Fibroblast of skin of left biceps (primary cell): ENCODE data around the gene SOX10.
"Not testable (repeated sequence)": the region's sequence is repeated elsewhere in the genome, so short reads cannot be mapped to it uniquely, and the experiment has no call there.

Experiments
- DNase-seq, 2 experiments: peaks; one replicate each; pipeline ENCODE4 v3.0.0-alpha.2; 2013; ENCODE audit warnings: low read depth in 2 of 2

SOX10 gene

DNA sequence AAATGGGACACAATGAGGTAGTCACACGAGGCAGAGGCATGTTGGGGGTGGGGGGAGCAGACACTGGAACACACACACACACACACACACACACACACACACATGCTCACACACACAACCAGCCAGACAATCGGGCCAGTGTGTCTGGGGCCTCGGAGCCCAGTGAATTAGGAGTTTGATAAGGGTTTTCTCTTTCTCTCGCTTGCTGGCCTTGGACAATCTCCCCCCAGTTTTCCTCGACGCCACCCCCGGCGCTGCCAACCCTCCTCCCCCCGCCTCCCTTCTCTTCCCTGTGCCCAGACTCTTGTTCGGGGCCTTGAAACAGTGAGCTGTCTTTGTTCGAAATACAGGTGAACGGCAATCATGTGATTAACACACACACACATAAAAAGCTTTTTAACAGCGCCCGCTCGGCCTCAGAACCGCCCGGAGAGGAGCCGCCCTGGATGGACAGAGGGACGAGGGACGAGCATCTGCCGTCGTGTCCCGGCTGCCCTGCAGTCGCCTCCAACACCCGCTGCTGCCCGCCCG, 1.5 kb upstream of the SOX10 start:
- DNase-seq = no peak

DNA sequence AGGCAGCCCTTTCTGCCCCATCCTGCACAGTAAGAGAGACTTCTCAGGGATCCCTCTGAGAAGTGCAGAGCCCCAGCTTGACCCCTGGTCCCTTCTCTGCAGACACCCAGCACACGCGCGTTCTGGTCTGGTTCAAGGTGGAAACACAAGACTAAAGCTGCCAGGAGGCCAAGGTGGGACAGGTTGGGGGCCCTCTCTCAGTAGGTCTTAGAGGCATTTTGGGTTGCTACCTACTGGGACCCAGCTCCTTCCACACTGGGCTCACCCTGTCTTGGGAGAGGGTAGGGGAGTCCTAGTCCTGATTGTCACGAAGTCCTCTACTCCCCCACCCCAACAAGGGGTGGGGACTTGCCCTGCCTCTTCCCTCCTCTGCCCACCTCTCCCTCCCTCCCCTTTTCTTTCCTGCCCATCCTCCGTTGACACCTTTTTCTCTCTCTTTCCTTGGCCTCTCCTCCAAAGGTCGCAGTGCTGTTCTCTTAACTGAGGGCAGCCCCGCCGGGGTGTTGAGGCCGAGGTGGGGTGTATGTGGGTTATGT, 763 bp upstream of the SOX10 start:
- no peak for DNase-seq

DNA sequence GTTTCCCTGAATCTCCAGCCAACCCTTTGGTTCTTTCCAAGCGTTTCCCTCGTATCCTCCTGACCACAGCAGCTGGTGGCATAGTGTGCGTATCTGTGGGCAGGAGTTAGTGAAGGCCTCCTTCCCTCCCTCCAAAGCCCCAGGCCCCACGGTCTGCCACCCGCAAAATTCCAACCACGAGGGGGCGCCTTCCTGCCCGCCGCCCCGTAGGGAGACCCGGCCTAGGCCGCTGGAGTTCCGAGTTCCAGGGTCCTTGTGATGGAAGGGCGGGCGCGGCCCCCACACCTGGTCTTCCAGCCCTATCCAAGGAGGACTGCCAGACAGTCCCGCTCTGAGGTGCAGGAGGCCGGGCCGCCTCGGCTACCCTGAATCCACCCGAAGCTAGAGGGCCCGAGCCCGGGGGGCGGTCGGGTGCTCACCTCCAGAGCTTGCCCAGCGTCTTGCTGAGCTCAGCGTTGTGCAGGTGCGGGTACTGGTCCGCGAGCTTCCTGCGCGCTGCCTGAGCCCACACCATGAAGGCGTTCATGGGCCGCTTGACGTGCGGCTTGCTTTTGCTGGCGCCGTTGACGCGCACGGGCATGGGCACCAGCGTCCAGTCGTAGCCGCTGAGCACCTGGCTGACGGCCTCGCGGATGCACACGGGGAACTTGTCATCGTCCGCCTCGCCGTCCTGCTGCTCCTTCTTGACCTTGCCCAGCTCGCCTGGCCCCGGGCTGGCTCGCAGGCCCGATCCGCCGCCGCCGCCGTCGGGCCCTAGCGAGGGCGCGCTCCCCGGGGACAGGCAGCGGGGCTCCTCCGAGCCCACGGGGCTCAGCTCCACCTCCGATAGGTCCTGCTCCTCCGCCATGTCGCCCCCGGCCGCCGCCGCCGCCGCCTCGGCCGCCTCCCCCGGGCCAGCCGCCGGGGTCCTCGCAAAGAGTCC, 1.2 kb downstream of the SOX10 start:
- DNase-seq = no peak

DNA sequence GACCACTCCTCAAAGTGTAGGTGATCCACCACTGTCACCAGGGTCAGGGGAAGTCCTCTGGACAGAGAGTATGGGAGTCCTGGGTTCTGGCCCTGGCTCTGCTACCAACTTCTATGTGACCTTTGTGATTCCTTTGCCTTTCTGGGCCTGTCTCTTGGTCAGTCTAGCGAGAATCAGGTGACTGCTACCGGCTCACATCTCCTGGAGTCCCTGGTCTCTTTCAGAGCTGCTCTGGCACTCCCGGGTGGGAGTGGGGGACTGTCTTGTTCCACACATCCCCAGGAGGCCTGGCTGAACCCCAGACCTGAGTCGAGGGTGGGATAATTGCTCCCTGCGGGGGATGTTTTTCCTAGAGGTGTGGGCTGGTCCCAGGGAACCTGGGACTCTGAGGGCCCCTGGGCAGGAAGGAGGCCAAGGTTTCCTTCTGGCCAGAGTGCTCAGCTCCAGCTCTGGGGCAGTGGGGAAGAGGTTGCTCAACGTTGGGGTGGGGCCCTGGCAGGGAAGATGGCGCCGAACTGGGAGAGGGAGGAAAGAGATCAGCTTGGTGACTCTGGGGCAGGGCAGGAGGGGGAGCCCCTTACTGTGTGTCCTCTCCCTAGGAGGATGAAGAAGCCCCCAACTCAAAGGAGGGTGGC, 2.1 kb downstream of the SOX10 start:
- no peak for DNase-seq

DNA sequence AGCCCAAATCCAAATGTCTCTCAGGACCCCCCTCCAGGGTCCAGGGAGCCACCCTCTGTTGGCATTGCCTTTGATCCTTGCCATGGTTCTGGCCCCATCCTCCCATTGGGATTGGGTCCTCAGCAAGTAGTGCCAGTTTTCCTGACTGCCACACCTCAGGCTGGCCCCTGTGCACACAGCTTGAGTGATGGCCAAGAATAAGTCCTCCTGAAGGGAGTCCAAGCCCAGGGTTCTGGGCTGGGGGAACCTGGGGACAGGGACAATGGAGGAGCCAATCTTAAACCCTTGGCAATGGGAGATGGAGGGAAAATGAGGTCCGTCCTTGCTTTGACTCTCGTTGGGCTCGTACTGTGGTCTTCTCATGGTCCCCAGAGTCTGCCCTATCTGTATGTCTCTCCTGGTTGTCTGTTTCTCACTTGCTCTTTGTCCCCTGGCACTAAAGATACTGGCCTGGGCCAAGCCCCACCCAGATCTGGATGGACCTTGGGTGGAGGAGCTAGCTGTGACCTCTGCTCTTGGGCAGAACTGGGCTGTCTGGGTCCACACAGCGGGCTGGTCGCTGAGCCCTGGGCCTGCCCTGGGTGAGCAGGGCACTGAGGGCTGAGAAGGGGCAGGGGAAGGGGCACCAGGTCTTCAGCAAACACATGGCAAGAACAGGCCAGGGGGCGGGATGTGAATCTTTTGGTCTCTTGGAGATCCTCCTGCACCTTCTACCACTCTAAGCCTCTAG, 2.9 kb downstream of the SOX10 start:
- DNase-seq = no peak

DNA sequence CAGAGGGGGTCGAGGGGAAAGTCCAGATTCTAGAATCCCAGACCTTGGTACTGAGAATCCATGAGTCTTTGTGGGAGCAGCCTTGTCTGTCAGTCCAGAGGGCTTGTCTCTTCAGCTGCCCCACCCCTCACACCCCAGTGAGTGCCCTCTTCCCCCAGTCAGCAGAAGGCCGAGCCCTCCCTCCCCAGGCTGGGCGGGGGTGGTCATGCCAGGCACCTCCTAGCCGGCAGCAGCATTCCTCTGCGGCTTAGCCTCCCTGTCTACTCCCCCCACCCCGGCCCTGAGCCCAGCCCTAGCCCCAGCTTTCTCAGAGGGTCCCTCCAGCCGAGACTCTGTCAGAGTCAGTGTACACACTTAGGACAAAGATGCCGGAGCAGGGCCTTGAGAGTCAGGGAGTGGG, 4.6 kb downstream of the SOX10 start:
- no peak for DNase-seq

DNA sequence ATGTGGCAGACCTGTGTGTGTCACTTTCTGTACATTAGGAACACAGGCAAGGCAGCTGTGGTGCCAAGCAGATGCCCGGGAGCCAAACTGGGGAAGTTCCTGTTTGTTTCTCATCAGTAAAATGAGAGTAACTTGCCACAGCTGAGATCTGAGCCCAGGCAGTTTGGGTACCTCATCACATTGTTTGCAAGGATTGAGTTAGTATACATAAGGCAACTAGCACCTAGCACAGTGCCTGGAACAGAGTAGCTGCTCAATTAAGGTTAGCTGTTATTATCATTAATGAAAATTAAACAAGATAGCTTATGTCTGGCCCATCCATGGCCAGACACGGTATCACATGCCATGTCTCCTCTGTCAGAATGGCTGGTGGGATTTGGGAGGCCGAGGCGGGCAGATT, 7.8 kb downstream of the SOX10 start:
- no peak for DNase-seq

DNA sequence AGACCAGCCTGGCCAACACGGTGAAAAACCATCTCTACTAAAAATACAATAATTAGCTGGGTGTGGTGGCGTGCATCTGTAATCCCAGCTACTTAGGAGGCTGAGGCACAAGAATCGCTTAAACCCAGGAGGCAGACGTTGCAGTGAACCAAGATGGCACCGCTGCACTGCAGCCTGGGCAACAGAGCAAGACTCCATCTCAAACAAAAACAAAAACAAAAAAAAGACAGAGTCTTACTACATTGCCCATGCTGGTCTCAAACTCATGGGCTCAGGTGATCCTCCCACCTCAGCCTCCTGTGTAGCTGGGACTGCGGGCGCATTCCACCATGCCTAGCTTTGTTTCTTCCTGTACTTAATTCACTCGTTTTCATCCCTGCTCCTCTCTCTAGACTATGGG, 8.3 kb downstream of the SOX10 start:
- DNase-seq = not testable (repeated sequence)

DNA sequence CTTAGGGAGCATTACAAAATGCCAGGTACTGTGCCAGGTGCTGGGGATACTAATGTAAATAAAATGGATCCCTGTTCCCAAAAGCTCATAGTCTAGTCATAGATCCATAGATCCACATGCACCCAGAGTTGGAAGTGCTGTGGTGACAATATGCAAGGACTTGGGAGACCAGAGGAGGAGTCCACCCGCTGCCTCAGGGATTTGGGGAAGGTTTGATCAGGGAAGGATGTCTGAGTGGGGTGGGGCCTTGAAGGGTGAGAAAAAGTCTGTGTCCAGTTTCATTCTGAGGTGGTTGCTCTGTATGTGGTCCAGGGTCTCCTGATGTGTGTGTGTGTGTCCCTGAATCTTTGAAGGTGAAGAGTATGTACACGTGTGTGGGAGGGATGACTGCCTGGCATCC, 9.2 kb downstream of the SOX10 start:
- DNase-seq = no peak

DNA sequence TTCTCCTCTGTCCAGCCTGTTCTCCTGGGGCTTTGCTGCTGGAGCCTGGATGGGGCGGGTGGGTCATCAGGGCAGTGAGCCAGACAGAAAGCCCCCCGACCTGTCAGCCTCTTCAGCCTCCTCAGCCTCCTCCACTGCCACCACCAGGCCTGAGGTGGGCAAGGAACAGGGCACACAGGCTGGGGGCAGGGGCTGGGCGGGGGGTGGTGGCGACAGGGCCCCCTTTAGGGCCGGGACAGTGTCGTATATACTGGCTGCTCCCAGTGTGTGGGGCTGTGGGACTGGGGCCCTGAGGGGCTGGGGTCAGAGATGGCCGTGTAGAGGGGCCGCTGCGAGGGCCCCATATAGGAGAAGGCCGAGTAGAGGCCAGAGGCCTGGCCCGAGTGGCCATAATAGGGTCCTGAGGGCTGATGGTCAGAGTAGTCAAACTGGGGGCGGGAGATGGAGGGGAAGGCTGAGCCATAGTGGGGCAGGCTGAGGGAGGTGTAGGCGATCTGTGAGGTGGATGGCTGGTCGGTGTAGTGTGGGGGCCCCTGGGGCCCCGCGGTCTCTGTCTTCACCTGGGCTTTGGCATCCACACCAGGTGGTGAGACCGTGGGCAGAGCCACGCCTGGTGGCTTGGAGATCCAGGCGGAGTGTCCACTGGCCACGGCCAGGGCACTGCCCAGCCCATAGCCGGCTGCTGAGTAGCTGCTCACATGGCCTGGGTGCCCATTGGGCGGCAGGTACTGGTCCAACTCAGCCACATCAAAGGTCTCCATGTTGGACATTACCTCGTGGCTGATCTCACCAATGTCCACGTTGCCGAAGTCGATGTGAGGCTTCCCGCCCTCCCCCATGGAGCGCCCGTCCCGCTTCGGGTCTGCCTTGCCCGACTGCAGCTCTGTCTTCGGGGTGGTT, 10.8 kb downstream of the SOX10 start:
- no peak for DNase-seq

DNA sequence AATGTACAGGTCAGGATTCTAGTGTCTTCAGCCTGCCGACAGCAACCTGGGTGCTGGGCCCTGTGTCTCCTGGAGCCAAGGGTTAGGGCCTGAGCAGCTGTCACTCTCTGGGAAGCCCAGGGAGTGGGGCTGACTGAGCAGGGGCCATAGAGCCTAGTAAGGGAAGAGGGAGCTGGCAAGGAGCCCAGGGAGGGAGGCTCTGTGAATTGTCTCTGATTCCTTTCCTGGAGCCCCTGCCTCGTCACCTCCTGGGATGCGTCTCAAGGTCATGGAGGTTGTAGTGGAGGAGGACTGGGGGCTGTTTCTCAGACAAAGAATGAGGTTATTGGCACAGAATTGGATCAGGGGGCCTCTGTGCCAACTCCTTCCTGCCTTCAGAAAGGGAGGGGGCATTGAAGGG, 11.8 kb downstream of the SOX10 start:
- no peak for DNase-seq

DNA sequence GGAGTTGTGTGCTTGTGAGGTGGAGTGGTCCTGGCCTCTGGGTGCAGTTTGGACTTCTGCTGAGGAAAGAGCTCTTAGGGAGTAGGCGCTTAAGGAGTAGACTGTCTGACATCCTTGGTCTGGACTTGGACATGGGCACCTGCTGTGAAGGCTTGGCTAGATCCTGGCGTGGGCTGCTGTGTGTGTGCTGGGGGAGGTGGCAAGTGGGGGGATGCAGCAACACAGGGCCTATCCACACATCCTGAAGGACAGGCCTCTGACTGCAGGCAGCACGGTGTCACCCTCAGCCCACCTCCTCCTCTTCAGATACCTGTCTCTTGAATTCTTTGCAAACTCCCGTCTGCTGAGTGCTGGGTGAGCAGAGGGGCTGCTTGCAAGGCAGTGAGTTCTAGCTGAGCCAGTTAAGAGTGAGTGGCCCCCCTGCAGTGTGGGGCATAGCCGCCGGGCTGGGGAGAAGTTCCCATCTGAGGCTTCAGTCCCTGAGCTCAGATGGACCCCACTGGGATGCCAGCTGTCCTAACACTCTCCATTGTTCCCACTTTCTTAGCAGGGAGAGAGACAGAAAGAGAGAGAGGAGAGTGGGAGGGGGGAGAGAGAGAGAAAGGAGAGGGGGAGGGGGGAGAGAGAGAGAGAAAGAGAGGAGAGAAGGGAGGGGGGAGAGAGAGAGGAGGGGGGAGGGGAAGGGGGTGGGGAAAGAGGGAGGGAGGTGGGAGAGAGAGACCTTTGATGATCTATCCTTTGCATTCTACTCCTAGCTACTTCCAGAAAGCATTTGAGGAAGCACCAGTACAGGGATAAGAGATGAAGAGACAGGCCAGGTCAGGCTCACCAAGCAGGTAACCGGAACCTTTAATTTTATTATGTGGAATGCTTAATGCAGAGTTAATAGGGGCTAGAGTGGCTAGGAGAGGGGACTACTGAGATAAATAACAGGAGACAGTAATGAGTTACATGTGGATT, 12.6 kb downstream of the SOX10 start:
- no peak for DNase-seq

DNA sequence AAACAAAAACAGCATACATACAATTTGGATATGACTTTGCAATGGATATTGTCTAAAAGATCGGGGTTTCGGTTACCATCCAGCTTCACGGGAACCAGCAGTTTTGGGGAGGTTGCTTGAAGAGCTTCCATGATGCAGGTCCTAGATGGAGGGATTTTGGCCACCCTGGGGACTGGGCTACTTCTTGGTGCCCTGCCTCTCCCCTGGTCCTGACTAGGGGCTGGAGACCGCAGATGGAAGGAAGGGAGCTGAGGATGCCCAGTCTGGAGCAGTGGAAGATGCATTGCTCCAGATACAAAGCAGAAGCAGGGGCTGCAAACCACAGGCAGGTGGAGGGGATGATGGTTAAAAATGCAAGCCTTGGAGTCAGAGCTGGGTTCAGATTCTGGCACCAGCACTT, 13.5 kb downstream of the SOX10 start:
- DNase-seq = no peak

DNA sequence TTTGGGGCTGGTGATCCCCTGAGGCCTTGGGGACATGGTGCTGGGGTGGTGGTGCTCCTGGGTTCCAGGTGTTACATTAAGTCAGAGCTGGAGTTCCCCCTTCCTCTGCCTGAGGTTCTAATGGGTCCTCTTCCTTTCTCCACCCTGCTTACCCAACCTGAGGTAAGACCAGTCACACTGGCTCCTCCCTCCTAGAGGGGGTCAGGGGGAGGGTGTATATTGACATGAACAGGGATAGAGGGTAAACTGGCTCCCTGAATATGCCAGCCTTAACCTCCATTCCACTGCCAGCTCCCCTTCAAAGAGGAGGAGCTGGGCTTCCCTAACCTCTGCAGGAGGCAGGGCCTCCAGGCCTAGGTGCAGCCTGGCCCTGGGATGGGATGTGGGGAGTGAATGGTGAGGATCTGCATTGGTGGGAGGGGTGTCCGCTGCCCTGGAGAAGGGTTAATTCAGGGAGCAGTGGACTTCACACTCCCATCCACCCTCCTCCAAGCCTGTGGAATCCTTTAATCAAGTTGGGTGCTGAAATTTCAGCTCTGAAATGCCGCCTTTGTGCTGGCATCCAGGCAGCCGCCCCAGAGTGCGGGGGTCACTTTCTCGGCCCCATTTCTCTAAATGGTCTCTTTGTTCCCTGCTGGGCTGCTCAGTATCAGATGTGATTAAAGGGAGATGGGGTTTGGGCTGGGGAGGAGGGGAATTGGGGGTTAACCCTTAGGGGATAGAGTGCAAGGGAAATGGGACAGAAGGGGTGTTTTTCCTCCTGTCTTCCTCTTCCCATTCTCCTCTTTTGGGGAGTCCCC, 15.7 kb downstream of the SOX10 start:
- no peak for DNase-seq

DNA sequence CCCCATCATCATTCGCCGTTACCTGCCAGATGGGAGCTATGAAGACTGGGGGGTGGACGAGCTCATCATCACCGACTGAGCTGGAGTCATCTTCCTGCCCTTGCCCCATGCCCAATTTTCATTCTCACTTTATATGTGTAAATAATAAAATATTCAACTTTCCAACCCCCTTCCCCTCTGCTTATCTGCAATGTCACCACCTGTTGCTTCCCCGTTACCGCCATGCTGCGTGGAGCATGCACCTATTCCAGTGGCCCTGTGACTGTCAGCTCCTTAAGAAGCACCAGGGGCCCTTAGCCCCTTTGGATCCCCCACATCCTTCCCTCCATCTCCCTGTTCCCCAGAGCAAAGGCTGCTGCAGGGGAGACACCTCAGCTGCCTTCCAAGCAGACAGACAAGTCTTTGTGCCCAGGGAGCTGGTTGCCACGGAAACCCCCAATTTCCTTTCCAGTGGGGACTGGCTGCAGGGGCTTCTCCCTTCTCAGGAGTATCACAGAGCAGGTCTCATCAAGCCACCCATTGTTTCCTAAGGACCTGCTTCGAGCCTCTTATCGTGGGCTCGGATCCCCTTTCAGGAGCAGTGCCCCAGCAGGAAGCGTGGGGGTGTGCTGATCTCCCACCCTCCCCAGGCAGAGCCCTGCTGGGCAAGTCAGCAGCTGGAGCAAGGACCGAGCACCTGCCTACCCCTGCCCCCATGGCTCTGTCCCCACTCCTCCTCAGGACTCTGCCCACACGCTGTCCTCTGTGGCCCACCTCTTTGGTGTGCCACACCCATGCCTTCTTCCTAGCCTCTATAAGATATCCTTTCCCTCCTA, 16.5 kb downstream of the SOX10 start:
- no peak for DNase-seq

DNA sequence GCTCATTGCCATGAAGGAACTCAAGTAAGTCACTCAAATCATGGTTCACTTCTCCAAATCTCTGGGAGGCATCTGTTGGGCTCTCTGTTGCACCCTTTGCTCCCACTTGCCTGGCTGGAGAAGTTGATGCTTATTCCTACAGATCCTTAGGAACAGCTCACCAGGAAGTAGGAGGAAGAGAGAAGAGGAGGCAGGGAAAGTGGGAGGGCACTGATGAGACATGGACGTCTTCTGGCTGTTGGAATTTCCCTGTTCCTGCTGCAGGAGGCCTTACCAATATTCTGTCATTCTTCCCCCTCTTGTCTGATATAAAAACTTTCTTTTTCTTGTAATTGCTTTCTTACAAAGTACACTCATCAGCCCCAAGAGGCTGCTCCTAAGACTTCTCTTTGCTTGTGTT, 17.2 kb downstream of the SOX10 start:
- DNase-seq = no peak

DNA sequence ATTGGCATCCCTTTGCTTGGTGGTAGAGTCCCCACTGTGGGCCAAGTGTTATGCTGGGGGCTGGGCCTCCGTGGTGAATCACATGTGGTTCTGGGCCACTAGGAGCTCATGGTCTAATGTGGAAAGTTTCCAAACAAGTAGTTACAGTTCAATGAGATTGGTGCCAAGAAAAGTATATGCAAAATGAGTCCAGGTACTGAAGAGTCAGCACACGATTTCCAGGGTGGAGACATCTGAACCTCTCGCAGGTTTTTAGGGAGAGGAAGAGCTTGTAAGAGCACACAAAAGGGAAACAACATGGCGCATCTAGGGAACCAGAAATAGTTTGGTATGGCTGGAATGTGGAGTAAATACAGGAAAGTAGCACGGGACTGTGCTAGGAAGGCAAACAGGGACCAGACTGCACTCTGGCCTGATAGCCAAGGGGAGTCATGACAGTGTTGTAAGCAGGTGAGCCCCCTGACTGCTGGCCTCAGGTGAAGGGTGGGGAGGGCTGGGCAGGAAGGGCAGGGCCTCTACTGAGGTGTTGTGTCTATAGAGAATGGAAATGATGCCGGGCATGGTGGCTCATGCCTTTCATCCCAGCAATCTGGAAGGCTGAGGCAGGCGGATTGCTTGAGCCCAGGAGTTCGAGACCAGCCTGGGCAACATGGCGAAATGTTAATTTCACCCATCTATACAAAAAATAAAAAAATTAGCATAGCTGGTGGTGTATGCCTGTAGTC, 18.3 kb downstream of the SOX10 start:
- DNase-seq = no peak

DNA sequence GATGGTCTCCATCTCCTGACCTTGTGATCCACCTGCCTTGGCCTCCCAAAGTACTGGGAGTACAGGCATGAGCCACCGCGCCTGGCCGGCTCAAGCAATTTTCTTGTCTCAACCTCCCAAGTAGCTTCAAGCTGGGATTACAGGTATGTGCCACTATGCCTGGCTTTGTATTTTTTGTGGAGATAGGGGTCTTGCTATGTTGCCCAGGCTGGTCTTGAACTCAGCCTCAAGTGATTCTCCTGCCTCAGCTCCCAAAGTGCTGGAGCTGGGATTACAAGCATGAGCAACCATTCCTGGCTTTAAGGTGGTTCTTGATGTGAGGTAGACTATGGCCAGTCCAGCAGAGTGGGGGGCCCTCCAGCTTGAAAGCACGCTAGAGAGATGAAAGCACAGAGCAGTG, 23.3 kb downstream of the SOX10 start:
- no peak for DNase-seq
